Thyroid gland (tissue), 4 donors: ENCODE data around the gene KIRREL3.

ENCODE experiments used
- POLR2A ChIP-seq, 2 donors: fragments of 450-650 bp; IDR thresholded peaks; one replicate each; pipeline ENCODE4 v1.6.1; 2017; ENCODE audit warnings: antibody characterized with exemption in 2 of 2, mild to moderate bottlenecking in 2 of 2, moderate library complexity in 1 of 2
- TF ChIP-seq, protein P1 (sequence below), 6 experiments: fragments of 200-600 bp in 3 of 6; fragments of 450-650 bp in 3 of 6; sonication (generic) in 3 of 6; IDR thresholded peaks; one replicate each; pipeline ENCODE4 v1.5.1; 2016 to 2019; ENCODE audit warnings: antibody characterized with exemption in 6 of 6, mild to moderate bottlenecking in 2 of 6, inconsistent platforms in 1 of 6, moderate library complexity in 1 of 6

DNA sequence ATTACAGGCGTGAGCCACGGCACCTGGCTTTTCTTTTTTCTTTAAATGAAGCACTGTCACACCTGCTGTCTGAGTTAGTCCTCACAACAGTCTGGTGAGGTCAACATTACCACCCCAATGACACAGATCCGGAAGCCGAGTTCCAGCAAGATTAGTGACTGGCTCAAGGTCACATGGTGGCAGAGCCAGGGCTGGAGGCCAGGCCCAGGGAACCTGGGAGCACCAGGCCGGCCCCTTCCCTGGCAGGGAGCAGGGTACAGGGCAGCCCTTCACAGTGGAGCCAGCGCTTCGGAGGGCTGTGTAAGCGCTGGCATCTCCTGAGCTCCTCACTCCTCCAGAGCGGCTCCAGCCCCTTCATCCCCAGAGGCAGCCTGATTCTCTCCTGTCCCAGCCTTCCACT lies 526.4 kb downstream of the KIRREL3 start:
- TF ChIP-seq, protein P1, sequence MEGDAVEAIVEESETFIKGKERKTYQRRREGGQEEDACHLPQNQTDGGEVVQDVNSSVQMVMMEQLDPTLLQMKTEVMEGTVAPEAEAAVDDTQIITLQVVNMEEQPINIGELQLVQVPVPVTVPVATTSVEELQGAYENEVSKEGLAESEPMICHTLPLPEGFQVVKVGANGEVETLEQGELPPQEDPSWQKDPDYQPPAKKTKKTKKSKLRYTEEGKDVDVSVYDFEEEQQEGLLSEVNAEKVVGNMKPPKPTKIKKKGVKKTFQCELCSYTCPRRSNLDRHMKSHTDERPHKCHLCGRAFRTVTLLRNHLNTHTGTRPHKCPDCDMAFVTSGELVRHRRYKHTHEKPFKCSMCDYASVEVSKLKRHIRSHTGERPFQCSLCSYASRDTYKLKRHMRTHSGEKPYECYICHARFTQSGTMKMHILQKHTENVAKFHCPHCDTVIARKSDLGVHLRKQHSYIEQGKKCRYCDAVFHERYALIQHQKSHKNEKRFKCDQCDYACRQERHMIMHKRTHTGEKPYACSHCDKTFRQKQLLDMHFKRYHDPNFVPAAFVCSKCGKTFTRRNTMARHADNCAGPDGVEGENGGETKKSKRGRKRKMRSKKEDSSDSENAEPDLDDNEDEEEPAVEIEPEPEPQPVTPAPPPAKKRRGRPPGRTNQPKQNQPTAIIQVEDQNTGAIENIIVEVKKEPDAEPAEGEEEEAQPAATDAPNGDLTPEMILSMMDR (IDR thresholded peaks at IDR 0.05): no peak
- no peak for TF ChIP-seq POLR2A (IDR thresholded peaks at IDR 0.05)
